Memory B cell (primary cell): Measurements from ENCODE around the gene TTC33.
"Not testable (repeated sequence)": the region's sequence is repeated elsewhere in the genome, so short reads cannot be mapped to it uniquely, and the experiment has no call there.

ENCODE experiments used
- ATAC-seq: fragments of 150-1000 bp; cut with Tn5 transposase; 2 replicates; pipeline ENCODE4 v1.10.0; 2021; ENCODE audit warnings: low read depth, mild to moderate bottlenecking, moderate library complexity
- DNase-seq, 2 donors: peaks; one replicate each; pipeline ENCODE4 v3.0.0; 2022; ENCODE audit warnings: low spot score in 2 of 2
- H3K27ac Mint-ChIP-seq: one replicate; pipeline ENCODE4 v1.8.0; 2022; ENCODE audit warnings: mild to moderate bottlenecking, moderate library complexity, mixed read lengths
- H3K27me3 Mint-ChIP-seq: one replicate; pipeline ENCODE4 v1.8.0; 2022; ENCODE audit warnings: mixed read lengths
- H3K36me3 Mint-ChIP-seq: one replicate; pipeline ENCODE4 v1.8.0; 2022; ENCODE audit warnings: mild to moderate bottlenecking, mixed read lengths
- H3K4me1 Mint-ChIP-seq: one replicate; pipeline ENCODE4 v1.8.0; 2022; ENCODE audit warnings: mixed read lengths
- H3K4me3 Mint-ChIP-seq: one replicate; pipeline ENCODE4 v1.8.0; 2022; ENCODE audit warnings: mild to moderate bottlenecking, moderate library complexity, mixed read lengths
- H3K9me3 Mint-ChIP-seq: one replicate; pipeline ENCODE4 v1.8.0; 2022; ENCODE audit warnings: mixed read lengths

TTC33 gene

GRCh38 chr5:40720069-40720468 lies 35.7 kb downstream of the TTC33 start:
- no peak overlapping the region for H3K27ac Mint-ChIP-seq
- no peak for ATAC-seq
- H3K36me3 Mint-ChIP-seq = peaks cover 27% of the 10 kb centered on the region
- peaks cover 2% of the 10 kb centered on the region for H3K9me3 Mint-ChIP-seq
- H3K4me1 Mint-ChIP-seq = no peaks in the 10 kb centered on the region
- DNase-seq = no peak
- H3K4me3 Mint-ChIP-seq = no peak overlapping the region
- H3K27me3 Mint-ChIP-seq = no peaks in the 10 kb centered on the region

GRCh38 chr5:40717281-40717680 lies 38.5 kb downstream of the TTC33 start:
- Mint-ChIP-seq H3K27me3 (no peaks in the 10 kb centered on the region), H3K27ac (no peak overlapping the region), H3K9me3 (peaks cover 2% of the 10 kb centered on the region), H3K4me3 (no peak overlapping the region), H3K4me1 (no peaks in the 10 kb centered on the region), H3K36me3 (peaks cover 23% of the 10 kb centered on the region)
- ATAC-seq (no peak), DNase-seq (no peak)

- Mint-ChIP-seq H3K27me3 (no peaks in the 10 kb centered on the region), H3K36me3 (peaks cover 24% of the 10 kb centered on the region), H3K4me3 (no peak overlapping the region), H3K4me1 (no peaks in the 10 kb centered on the region), H3K27ac (no peak overlapping the region), H3K9me3 (peaks cover 1% of the 10 kb centered on the region)
- DNase-seq (no peak), ATAC-seq (no peak)
These were observed 39.2 kb downstream of the TTC33 start for GRCh38 chr5:40716590-40716989.

DNA sequence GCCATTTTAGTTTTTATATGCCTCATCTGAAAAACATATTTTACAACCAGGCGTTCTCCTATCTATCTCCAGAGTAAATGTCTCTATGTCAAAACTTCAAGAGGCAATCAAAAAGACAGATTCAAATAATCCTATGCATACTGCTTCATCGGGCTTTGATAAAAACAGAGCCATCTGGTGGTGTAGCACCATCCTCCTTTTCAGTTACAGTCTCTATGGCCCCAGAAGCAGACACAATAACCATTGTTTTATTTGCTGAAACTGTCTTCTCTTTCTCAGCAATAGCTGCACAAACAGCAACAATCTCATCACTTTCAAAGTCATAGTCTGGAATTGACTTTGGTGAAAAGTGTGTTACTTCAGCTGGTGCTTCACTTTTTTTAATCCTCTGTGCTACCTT lies 39.8 kb downstream of the TTC33 start:
- DNase-seq (no peak), ATAC-seq (no peak)
- H3K27me3 Mint-ChIP-seq = no peaks in the 10 kb centered on the region
- no peak overlapping the region for H3K27ac Mint-ChIP-seq
- no peaks in the 10 kb centered on the region for H3K4me1 Mint-ChIP-seq
- no peak overlapping the region for H3K4me3 Mint-ChIP-seq
- H3K36me3 Mint-ChIP-seq = peaks cover 22% of the 10 kb centered on the region
- H3K9me3 Mint-ChIP-seq = no peaks in the 10 kb centered on the region

DNA sequence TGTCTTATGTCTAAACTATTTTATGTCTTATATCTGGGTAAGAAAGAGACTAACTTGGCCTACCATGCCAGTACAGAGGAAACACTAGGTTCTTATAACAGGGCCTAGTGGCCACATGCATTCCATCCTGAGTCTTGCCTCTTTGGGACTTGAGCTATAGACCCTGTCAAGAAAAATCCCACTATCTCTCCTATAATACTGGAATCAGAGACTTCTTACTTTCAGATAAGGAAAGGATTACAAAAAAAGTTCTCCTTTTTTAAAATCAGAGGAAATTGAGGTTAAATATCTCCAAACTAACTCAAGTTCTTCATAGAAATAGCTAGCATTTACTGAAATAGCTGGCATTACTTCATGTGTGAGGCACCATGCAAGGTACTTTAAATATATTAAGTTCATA lies 41.8 kb downstream of the TTC33 start:
- Mint-ChIP-seq H3K36me3 (peaks cover 27% of the 10 kb centered on the region), H3K27ac (no peak overlapping the region)

DNA sequence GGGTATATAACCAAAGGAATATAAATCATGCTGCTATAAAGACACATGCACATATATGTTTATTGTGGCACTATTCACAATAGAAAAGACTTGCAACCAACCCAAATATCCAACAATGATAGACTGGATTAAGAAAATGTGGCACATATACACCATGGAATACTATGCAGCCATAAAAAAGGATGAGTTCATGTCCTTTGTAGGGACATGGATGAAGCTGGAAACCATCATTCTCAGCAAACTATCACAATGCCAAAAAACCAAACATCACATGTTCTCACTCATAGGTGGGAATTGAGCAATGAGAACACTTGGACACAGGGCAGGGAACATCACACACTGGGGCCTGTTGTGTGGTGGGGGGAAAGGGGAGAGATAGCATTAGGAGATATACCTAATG lies 45.2 kb downstream of the TTC33 start:
- not testable (repeated sequence) for H3K4me3 Mint-ChIP-seq, DNase-seq, H3K4me1 Mint-ChIP-seq, H3K27ac Mint-ChIP-seq, ATAC-seq, H3K9me3 Mint-ChIP-seq, H3K27me3 Mint-ChIP-seq
- peaks cover 39% of the 10 kb centered on the region for H3K36me3 Mint-ChIP-seq

More for the DNA sequence above, 41.8 kb downstream of the TTC33 start:
- DNase-seq (no peak), ATAC-seq (no peak)
- Mint-ChIP-seq H3K4me3 (no peak overlapping the region), H3K9me3 (no peaks in the 10 kb centered on the region), H3K4me1 (no peaks in the 10 kb centered on the region), H3K27me3 (no peaks in the 10 kb centered on the region)

- H3K9me3 Mint-ChIP-seq = peaks cover 36% of the 10 kb centered on the region
- H3K4me1 Mint-ChIP-seq, H3K4me3 Mint-ChIP-seq, DNase-seq, H3K27me3 Mint-ChIP-seq, H3K27ac Mint-ChIP-seq, ATAC-seq: not testable (repeated sequence)
- H3K36me3 Mint-ChIP-seq = peaks cover 63% of the 10 kb centered on the region
These were observed 50.3 kb downstream of the TTC33 start for GRCh38 chr5:40705484-40705883.

GRCh38 chr5:40702027-40702426 lies 53.7 kb downstream of the TTC33 start:
- ATAC-seq, H3K4me1 Mint-ChIP-seq, H3K27me3 Mint-ChIP-seq, H3K27ac Mint-ChIP-seq, H3K4me3 Mint-ChIP-seq, DNase-seq: not testable (repeated sequence)
- Mint-ChIP-seq H3K36me3 (peaks cover 46% of the 10 kb centered on the region), H3K9me3 (peaks cover 31% of the 10 kb centered on the region)

- H3K4me1 Mint-ChIP-seq = peaks cover 6% of the 10 kb centered on the region
- H3K36me3 Mint-ChIP-seq = peaks cover 40% of the 10 kb centered on the region
- peaks cover 23% of the 10 kb centered on the region for H3K9me3 Mint-ChIP-seq
- H3K4me3 Mint-ChIP-seq = no peak overlapping the region
- no peaks in the 10 kb centered on the region for H3K27me3 Mint-ChIP-seq
- DNase-seq (no peak), ATAC-seq (no peak)
- no peak overlapping the region for H3K27ac Mint-ChIP-seq
These were observed 55.5 kb downstream of the TTC33 start for GRCh38 chr5:40700116-40700782.

DNA sequence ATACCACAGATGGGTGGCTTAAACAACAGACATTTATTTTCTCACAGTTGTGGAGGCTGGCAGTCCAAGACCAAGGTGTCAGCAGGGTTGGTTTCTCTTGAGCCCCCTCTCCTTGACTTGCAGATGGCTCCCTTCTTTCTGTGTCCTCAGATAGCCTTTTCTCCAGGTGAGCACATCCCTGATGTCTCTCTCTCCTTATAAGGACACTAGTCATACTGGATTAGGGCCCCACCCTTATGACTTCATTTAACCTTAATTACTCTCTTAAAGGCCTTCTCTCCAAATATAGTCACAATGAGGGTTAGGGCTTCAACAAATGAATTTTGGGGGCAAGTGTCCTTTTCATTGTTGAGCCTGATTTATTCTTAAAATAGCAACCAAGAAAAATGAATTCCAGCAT lies 61.3 kb downstream of the TTC33 start:
- Mint-ChIP-seq H3K4me1 (peaks cover 6% of the 10 kb centered on the region), H3K27me3 (no peaks in the 10 kb centered on the region), H3K27ac (no peak overlapping the region), H3K9me3 (no peaks in the 10 kb centered on the region), H3K36me3 (peaks cover 17% of the 10 kb centered on the region), H3K4me3 (no peak overlapping the region)
- ATAC-seq (no peak), DNase-seq (no peak)

DNA sequence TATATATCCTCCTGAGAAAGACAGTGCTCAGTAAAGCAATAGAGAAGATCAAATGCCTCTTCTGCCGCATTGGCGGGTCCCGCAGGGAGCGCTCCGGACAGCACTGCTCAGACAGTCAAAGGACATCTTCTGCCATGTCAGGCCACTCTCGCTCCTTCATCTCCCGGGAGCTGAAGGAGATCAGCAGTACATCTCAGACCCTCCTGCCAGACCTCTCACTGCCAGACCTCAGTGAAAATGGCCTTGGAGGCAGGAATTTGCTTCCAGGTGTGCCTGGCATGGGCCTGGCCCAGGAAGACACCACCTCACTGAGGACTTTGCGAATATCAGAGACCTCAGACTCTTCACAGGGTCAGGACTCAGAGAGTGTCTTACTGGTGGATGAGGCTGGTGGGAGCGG lies 63.9 kb downstream of the TTC33 start:
- Mint-ChIP-seq H3K4me3 (no peak overlapping the region), H3K27me3 (no peaks in the 10 kb centered on the region), H3K4me1 (peaks cover 16% of the 10 kb centered on the region), H3K27ac (no peak overlapping the region), H3K9me3 (no peaks in the 10 kb centered on the region), H3K36me3 (peaks cover 16% of the 10 kb centered on the region)
- DNase-seq (no peak), ATAC-seq (no peak)

DNA sequence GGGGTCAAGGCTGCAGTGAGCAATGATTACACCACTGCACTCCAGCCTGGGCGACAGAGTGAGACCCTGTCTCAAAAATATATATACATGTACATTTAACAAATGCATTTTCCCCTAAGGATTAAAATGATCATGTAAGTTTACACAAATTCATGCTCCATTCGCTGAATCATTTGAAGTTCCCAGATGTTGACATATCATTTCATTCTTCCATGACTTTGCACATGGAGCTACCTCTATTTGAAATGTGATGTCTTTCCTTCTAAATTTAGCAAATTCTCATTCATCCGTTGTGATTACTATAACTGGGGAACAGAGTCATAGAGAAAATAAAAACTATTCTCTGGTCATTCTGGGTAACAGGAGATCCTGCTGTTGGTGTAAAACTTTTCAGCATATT lies 65.5 kb downstream of the TTC33 start:
- no peak for DNase-seq
- Mint-ChIP-seq H3K36me3 (peaks cover 12% of the 10 kb centered on the region), H3K27ac (no peak overlapping the region), H3K4me1 (peaks cover 23% of the 10 kb centered on the region), H3K4me3 (no peak overlapping the region), H3K9me3 (no peaks in the 10 kb centered on the region), H3K27me3 (no peaks in the 10 kb centered on the region)
- no peak for ATAC-seq

DNA sequence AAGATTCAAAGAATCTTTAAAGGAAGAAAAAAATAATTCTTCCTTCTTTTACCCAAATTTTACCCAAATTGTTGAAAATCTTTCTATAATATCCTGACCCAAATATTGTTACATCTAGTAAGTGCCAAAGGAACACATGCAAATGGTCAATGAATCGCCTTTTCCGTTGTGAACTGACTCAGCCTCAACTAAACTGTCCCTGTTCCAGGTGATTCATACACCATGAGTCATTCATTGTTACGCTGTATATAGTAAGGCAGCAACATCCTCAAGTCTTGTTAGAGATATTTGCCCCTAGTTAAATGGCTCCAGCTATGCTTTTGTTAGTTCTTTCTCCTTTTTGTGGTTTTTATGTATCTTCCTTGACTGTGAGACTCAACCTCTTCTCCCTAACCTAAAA lies 66.3 kb downstream of the TTC33 start:
- H3K4me3 Mint-ChIP-seq = no peak overlapping the region
- peaks cover 28% of the 10 kb centered on the region for H3K4me1 Mint-ChIP-seq
- DNase-seq (no peak), ATAC-seq (no peak)
- no peak overlapping the region for H3K27ac Mint-ChIP-seq
- no peaks in the 10 kb centered on the region for H3K9me3 Mint-ChIP-seq
- H3K27me3 Mint-ChIP-seq = no peaks in the 10 kb centered on the region
- H3K36me3 Mint-ChIP-seq = peaks cover 8% of the 10 kb centered on the region

DNA sequence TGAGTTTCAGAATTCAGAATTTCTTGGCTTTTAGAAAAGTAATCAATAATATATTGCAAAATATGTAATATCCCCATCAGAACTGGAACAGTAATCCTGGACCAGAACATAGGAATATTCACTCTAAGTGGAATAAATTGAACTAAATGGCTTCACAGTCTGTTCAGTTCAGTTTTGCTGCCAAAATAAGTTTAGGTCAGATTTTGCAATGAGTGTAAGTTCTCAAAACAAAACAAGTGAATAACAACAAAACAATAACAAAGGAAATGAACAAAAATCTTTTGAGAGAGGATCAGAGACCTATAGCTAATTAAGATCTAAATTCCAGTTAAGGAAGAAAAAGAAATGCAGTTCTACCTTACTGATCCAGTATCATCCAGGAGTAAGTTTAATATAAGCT lies 66.8 kb downstream of the TTC33 start:
- H3K27ac Mint-ChIP-seq = peak overlapping the region; percentile 72
- DNase-seq = no peak
- H3K4me1 Mint-ChIP-seq = peaks cover 30% of the 10 kb centered on the region
- peaks cover 7% of the 10 kb centered on the region for H3K36me3 Mint-ChIP-seq
- no peaks in the 10 kb centered on the region for H3K9me3 Mint-ChIP-seq
- ATAC-seq = no peak
- H3K27me3 Mint-ChIP-seq = no peaks in the 10 kb centered on the region
- no peak overlapping the region for H3K4me3 Mint-ChIP-seq

DNA sequence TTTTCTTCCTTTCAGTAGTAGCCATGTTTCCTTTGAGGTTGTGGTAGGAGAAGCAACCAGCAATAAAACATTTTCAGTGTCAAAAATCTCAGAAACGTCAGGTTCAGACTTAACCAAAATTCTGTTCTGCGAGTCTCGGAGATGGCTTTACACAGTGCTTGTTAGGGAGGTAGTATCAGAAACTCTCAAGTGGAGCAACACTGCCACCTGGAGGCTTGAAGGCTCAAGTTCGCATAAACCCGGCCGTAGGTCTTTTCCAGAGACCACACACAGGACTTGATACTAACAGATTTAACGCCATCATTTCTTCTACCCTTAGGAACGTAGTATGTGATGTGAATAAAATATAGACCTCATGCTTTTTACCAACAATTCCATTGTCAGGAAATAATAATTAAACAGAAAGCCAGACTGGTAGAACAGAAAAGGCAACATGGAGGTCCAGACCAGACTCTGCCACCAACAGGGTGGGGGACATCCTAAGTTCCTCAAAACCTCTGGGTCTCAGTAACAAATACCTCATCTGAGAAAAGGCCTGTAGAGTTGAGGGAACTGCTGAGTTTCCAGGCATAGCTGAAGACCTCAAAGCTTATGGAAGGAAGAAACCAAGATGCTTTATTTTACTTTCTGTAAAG lies 67.5 kb downstream of the TTC33 start:
- H3K9me3 Mint-ChIP-seq = no peaks in the 10 kb centered on the region
- DNase-seq = peak; percentile 85 to 86
- peaks cover 35% of the 10 kb centered on the region for H3K4me1 Mint-ChIP-seq
- H3K4me3 Mint-ChIP-seq = peak overlapping the region; percentile 3
- ATAC-seq = peak; percentile 84
- no peaks in the 10 kb centered on the region for H3K27me3 Mint-ChIP-seq
- H3K27ac Mint-ChIP-seq = peak overlapping the region; percentile 72
- peaks cover 7% of the 10 kb centered on the region for H3K36me3 Mint-ChIP-seq
